ENCODE measurements around the gene GNAO1.
A peak's percentile ranks its signal among the peaks of the same experiment; 100 is the strongest.

Gene GNAO1

DNA sequence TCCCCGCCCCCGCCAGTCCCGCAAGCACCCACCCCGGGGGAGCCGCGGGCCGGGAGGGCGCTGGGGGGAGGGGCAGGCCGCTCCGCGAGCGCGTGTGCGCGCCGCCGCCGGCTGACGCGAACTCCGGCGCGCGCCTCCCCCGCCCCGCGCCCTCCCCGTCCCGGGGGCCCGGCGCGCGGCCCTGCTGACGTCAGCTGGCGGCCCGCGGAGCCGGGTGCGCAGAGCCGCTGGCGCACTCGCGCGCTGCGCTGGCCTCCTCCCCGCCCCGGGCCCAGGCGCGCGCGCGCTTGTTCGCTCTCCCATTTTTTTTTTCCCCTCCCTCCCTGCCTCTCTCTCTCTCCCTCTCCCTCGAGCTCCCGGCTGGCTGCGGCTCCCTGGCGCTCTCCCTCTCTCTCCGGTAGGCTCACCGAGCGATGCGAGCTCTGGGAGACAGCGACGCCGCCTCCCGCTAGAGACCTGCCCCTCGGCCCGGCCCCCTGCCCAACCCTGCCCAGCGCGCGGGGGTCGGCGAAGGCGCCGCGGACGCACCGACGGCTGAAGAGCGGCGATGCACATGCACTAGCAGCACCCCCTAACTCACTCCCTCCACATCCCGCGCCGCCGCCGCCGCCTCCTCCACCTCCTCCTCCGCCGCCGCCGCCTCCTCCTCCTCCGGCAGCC lies at the start of gene GNAO1:
TSS of gene GNAO1 (plus strand) at position 334 of the 660 bp plus-strand sequence. CDS start 747 bp downstream, outside the sequence.
- DNase-seq: peak; percentile 76

DNA sequence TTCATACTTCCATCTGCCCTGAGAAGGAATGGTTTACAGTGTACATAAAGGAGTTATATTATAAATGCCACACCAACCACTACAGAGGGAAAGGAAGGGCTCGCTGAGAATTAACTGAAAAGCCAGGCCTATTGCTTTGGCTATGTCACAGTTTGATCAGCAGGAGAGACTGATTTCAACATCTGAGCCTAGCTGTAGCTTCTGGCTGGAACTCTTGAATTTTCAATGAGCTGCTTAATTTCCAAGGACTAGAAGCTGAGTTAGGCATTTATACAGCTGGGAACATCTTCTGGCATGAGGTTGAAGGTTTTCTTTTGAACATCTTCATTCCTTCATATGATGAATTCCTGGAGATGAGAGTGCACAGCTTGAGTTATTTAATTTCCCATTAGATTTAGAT lies 47.6 kb upstream of the GNAO1 start:
- DNase-seq: no peak

- no peak for DNase-seq
These were observed 45.9 kb upstream of the GNAO1 start for GRCh38 chr16:56145369-56145768.

DNA sequence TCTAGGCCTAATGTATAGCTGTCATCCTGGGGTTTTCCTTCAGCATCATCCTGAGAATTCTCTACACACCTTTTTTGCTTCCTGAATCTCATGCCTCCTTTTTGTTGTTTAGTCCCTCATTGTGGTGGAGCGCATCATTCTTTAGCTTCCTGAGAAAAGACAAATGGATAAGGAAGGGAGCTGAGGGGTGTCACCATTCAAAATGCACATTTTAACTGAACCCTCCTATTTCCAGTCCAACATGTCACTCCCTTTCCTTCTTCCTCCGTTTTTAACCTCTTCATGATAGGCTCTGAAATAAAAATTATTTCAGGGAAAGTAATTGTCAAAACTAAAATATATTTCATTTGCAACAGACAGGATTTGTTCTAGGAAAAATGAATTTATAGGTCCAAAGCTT lies 39.7 kb upstream of the GNAO1 start:
- no peak for DNase-seq

DNA sequence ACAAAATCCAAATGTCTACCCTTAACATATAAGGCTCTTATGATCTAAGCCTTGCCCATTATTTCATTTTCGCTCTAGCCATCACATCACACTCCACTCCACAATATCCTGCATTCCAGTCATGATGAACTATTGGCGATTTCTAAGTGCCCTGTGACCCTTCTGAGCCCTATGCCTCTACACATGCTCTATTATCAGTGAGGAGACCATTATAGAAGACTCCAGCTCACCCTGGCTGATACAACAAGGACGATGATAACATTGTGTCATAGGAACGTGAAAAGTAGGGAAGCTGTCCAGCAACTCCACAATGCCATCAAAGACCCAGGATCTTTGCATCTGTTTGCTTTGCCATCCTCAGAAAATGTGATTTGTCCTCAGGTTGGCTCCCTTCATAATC lies 29.6 kb upstream of the GNAO1 start:
- no peak for DNase-seq

- no peak for DNase-seq
These were observed 28.2 kb upstream of the GNAO1 start for GRCh38 chr16:56163089-56163488.

DNA sequence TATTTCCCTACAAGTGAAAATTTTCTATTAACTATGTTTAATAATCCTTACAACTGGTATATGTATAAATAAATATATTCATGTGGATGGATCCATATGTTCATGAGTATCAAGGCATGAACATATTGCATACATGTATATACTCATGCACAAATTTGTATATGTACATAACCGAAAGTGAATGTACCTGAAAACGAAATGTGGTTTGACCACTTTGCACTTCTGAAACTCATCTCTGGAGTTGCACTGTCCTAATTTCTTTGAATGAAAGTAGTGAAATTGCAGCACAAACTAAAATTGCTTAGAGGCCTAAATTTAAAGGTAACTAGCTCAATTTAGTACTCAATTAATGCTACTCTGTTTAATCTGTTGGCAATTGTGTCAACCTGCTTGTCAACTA lies 27.4 kb upstream of the GNAO1 start:
- no peak for DNase-seq

DNA sequence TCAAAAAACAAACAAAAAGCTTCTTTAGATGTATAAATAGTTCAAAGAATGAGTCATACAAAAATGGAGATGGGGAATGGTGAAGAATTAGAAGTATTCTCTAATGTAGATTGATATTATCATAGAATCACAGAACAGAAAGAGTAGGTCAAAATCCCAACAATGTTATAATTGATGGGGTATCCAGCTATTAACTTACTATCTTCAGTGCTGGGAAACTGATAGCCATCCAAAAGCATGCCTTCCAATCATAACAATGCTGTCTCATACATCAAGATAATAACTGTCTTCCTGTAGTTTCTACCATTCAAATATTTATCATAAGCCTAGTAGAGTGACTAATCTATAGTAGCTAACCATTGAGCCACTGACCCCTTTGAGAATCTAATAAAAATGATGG lies 26.7 kb upstream of the GNAO1 start:
- DNase-seq: no peak

- no peak for DNase-seq
These were observed 16.9 kb upstream of the GNAO1 start for GRCh38 chr16:56174411-56174810.

GRCh38 chr16:56181401-56181800 lies 9.9 kb upstream of the GNAO1 start:
- DNase-seq: no peak

DNA sequence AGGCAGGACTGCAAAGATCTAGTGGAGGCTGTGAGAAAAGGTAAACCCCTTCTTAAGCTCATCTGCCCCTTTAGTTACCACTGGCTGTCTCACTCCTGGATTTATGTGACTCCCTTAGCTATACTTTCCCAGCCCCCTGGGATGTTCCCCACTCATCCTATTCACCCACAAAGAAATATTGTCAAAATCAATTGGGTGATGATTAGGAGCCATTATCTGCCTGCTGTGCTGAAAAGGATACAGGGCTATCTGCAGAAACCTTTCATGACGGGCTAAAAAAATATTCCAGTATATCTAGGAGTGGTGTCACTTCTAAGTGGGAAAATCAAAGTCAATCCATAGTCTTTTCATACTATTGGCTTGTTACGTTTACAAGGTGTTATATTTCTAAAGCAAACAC lies 8.0 kb upstream of the GNAO1 start:
- no peak for DNase-seq

- no peak for DNase-seq
These were observed 1.1 kb upstream of the GNAO1 start for GRCh38 chr16:56190048-56190676.

GRCh38 chr16:56190677-56191155 lies 573 bp upstream of the GNAO1 start:
- DNase-seq: no peak

DNA sequence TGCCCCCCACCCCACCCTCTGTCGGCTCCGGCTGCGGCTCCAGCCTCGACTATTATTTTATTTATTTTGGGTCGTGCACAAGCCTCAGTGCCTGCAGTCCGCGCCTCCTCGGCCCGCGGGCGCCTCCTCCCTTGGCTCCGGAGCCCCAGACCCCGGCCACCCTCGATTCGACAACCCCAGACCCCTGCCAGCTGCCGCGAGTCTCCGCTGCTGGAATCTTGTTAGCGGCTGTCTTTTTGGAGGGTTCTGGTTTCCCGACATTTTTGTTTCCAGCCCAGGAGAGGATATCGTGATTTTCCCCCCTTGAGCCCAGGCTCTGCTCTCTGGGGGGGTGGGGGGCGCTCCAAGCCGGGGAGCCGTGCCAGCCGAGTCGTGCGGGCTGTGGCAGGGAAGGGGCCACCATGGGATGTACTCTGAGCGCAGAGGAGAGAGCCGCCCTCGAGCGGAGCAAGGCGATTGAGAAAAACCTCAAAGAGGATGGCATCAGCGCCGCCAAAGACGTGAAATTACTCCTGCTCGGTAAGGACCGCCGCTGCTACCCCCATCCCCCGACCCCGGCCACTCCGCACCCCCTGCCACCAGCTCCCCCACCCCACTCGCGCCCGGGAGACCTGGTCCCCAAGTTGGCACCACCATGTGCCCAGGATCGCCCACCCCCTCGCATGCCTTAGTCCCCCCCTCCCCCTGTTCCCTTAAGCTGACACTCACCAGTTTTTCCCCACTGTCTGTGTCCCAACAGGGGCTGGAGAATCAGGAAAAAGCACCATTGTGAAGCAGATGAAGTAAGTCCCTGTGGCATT lies 746 bp downstream of the GNAO1 start:
- DNase-seq: peak; percentile 33

GRCh38 chr16:56192635-56192945 lies 1.3 kb downstream of the GNAO1 start:
- no peak for DNase-seq

DNA sequence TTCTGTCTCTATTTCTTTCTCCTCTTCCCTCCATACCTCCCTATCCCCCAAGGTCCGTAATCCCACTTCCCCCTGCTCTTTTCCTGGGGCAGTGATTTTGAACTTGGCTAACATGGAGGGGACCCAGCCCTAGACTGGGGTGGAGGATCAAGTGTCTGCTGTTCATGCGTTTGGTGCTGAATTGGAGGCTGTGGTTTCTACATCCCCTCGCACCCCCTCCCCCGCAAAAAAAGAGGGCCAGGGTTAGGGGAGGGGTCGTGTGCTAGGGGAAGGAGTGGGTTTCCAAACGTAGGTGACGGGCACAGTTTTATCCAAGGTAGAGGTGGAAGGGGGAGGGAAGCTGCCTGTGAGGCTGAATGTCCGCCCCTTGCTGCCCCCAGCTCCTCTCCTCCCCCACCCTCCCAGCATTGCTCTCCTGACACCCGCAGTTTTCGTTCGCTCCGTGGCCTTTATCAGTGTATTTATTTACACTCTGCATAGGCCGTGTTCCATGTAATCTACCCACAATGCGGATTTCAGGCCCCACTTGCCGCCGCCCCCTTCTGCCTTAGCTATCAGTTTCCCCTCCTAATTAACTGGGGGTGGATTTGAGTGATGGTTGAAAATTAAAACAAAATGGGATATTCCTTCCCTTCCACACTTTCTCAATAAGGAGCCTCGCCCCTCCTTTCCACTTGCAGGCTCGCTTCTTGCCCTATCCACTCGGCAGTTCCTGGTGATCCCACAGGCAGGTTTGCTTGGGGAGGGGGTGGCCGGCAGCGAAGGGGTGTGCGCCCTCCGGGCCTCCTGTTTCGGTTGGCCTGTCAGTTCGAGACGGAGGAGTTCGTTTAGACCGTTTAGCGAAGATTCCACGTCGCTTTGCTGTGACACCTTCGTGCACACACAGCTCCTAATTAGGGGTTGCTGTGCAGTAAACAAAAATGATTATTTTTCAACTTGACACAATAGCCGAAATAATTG lies 2.0 kb downstream of the GNAO1 start:
- DNase-seq: no peak

- DNase-seq: no peak
These were observed 2.9 kb downstream of the GNAO1 start for GRCh38 chr16:56193951-56194726.

- no peak for DNase-seq
These were observed 3.9 kb downstream of the GNAO1 start for GRCh38 chr16:56195151-56195550.

DNA sequence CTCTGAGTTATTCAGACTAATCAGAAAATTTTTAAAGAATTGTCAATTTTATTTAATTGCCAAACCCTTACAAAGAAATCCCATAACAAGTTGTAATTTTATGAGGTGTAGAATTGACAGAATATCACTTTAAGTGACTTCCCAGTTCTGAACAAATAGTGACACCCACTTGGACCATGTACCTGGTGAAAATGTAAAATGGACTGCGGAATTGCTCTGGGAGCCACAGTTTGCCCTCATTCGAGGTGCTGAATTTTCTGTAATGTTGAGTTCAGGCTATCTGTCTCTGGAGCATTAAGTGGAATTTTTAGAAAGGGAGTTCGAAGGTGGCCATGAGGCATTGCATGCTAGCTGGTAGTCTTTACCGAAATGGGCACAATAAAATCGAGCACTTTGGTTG lies 5.1 kb downstream of the GNAO1 start:
- DNase-seq: no peak

DNA sequence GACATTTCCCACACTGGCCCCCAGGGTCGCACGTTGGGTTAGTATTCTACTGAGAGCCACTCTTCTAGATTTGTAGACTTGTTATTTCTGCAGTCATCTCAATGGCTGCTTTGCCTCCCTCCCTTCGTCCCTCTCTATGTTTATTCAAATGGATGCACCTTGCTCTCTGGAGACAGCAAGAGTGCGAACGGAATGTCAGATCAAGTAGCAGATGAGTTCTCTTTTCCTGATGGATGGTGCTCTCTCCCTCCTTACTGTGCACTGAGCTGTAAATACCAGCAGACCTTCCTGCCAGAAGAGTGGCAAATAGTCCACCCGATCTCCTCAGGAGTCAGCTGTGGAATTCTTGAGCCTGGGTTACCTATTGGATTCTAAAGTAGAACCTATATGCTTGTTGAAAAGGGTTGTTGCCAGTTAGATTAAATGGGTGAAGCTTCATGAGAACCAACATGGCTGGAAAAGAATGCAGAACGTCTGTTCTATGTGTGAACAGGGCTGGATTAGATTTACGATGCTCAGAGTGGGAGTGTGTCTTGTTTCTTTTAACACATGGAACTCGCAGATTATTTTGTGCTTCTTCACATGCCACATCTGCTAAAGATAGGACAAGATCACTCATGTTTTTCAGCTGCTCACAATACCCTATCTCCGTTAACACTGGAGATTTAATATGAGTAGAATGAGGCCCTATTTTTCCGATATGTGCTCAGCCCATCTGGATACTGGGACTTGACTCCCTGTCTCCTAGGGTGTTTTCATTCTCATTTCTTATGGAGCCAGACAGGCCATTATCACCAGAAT lies 6.1 kb downstream of the GNAO1 start:
- no peak for DNase-seq

All from 8988T (cell line).